K562 (cell line): ENCODE data around the gene ADPRHL1. TPM values are rescaled to one million over a fixed set of nuclear protein-coding genes. Genes with fewer than 3 reads are reported as not detected.

Source experiments
- ATAC-seq: fragments of 200-7000 bp; cut with Tn5 transposase; 3 replicates; pipeline ENCODE4 v1.9.1; 2020; ENCODE audit warnings: moderate library complexity
- BruUV-seq: library from RNA; stranded (reverse); fragments of 400-500 nt; replicated peaks from 2 replicates; lab custom pipeline; 2021; lab: Mats Ljungman, UMichigan
- CTCF ChIA-PET: fragments of 300-600 bp; formaldehyde crosslinking; extraction: SDS; loops from one replicate; lab custom pipeline; 2021; ENCODE audit warnings: low intra/inter-chr PET ratio; lab: Yijun Ruan, JAX
- POLR2A ChIA-PET: fragments of 300-600, 350-650 bp; sonication (Branson Sonifier 250); formaldehyde crosslinking; extraction: SDS; loops from one replicate; lab custom pipeline; 2021; ENCODE audit warnings: antibody characterized with exemption, inconsistent platforms; lab: Yijun Ruan, JAX
- DNase-seq, 4 experiments: peaks; one replicate each; pipeline versions ENCODE4 v3.0.0 to v3.0.0-alpha.2; 2011 to 2018; ENCODE audit warnings: low spot score in 3 of 4, mixed read lengths in 3 of 4; ENCODE audit errors: extremely low read depth in 1 of 4
- FAIRE-seq: peaks from 2 replicates; lab custom pipeline; 2011; peaks lifted over from hg19 to GRCh38; lab: Jason Lieb, UNC
- H2AFZ ChIP-seq: 2 replicates; pipeline ENCODE4 v1.6.0; 2011; ENCODE audit warnings: low read depth, low read length, control low read depth, inconsistent platforms
- H3K27ac ChIP-seq: fragments of 200-600 bp; 3 replicates; pipeline ENCODE4 v1.8.0; 2011; ENCODE audit warnings: low read depth, mild to moderate bottlenecking, control low read depth, inconsistent platforms, low read length, moderate library complexity, mixed read lengths; ENCODE audit errors: extremely low read depth
- H3K27me3 ChIP-seq, 2 experiments: fragments of 300-600 bp in 1 of 2; 2 replicates in 1 of 2; 3 replicates in 1 of 2; pipeline versions ENCODE4 v1.6.0 to v1.8.0; 2011; ENCODE audit warnings: inconsistent platforms in 2 of 2, low read length in 2 of 2, mild to moderate bottlenecking in 1 of 2, mixed read lengths in 1 of 2, moderate library complexity in 1 of 2; ENCODE audit not compliant: control insufficient read depth in 2 of 2, insufficient read depth in 2 of 2
- H3K36me3 ChIP-seq: fragments of 300-600 bp; 3 replicates; pipeline ENCODE4 v1.8.0; 2011; ENCODE audit warnings: mild to moderate bottlenecking, low read length, inconsistent platforms; ENCODE audit not compliant: control insufficient read depth, insufficient read depth
- H3K4me1 ChIP-seq, 2 experiments: fragments of 200-600 bp in 1 of 2; replicated peaks in 1 of 2; 2 replicates in 1 of 2; 3 replicates in 1 of 2; pipeline versions ENCODE4 v1.5.1 to v1.8.0; 2011; ENCODE audit warnings: inconsistent platforms in 2 of 2, low read length in 2 of 2, mild to moderate bottlenecking in 1 of 2, mixed read lengths in 1 of 2, moderate library complexity in 1 of 2; ENCODE audit not compliant: control insufficient read depth in 2 of 2, insufficient read depth in 2 of 2
- H3K4me2 ChIP-seq: 2 replicates; pipeline ENCODE4 v1.6.1; 2011; ENCODE audit warnings: low read length, control low read depth, inconsistent platforms, mixed read lengths; ENCODE audit not compliant: insufficient read depth
- H3K4me3 ChIP-seq: fragments of 200-600 bp; sonication (generic), shearing (Covaris generic); 2 replicates; pipeline ENCODE4 v1.5.1; 2016; ENCODE audit warnings: control low read depth, inconsistent platforms
- H3K79me2 ChIP-seq: fragments of 200-600 bp; 3 replicates; pipeline ENCODE4 v1.8.0; 2011; ENCODE audit warnings: low read length, inconsistent platforms; ENCODE audit not compliant: control insufficient read depth, insufficient read depth
- H3K9ac ChIP-seq, 2 experiments: 2 replicates each; pipeline versions ENCODE4 v1.6.0 to v1.6.1; 2011; ENCODE audit warnings: low read depth in 2 of 2, low read length in 2 of 2, control low read depth in 1 of 2, inconsistent platforms in 1 of 2, mild to moderate bottlenecking in 1 of 2, mixed read lengths in 1 of 2; ENCODE audit not compliant: insufficient read depth in 1 of 2
- H3K9me1 ChIP-seq: one replicate; pipeline ENCODE4 v1.6.0; 2011; ENCODE audit warnings: inconsistent platforms, mild to moderate bottlenecking, low read length, moderate library complexity; ENCODE audit not compliant: control insufficient read depth, insufficient read depth
- H3K9me3 ChIP-seq: replicated peaks from 2 replicates; pipeline ENCODE4 v1.5.1; 2011; ENCODE audit warnings: low read depth, low read length, inconsistent platforms; ENCODE audit not compliant: control insufficient read depth, insufficient read depth
- H4K20me1 ChIP-seq: replicated peaks from 2 replicates; pipeline ENCODE4 v1.6.1; 2011; ENCODE audit warnings: low read length, inconsistent platforms, mixed read lengths; ENCODE audit not compliant: control insufficient read depth, insufficient read depth
- BRD9 ChIP-seq: fragments of 450-650 bp; IDR thresholded peaks from 2 replicates; pipeline ENCODE4 v1.6.1; 2018; ENCODE audit warnings: low read depth; ENCODE audit not compliant: partially characterized antibody
- CBFB ChIP-seq: sonication (generic); formaldehyde crosslinking; IDR thresholded peaks from 2 replicates; pipeline ENCODE4 v1.4.0; 2020; ENCODE audit warnings: mild to moderate bottlenecking, missing genetic modification reagents
- NUFIP1 ChIP-seq: fragments of 450-650 bp; IDR thresholded peaks from 2 replicates; pipeline ENCODE4 v1.6.1; 2018; ENCODE audit not compliant: partially characterized antibody
- PTTG1 ChIP-seq: fragments of 450-650 bp; IDR thresholded peaks from 2 replicates; pipeline ENCODE4 v1.6.1; 2016; ENCODE audit warnings: low read depth, mild to moderate bottlenecking, missing genetic modification characterization, missing compliant biosample characterization
- TSC22D4 ChIP-seq: fragments of 450-650 bp; IDR thresholded peaks from 2 replicates; pipeline ENCODE4 v1.6.1; 2016; ENCODE audit warnings: missing genetic modification characterization, missing biosample characterization, control low read depth
- VEZF1 ChIP-seq: fragments of 200-800 bp; sonication (Bioruptor generic); IDR thresholded peaks from 2 replicates; pipeline ENCODE4 v1.6.1; 2017; ENCODE audit warnings: missing genetic modification characterization, missing compliant biosample characterization
- ZNF780A ChIP-seq: fragments of 250-450 bp; sonication (Bioruptor Pico); IDR thresholded peaks from 2 replicates; pipeline ENCODE4 v1.5.0; 2021; ENCODE audit warnings: mild to moderate bottlenecking
- WGBS: fragments of 100-300 bp; shearing (Covaris generic); methylation state at CpG from one replicate; pipeline ENCODE4 v1.1.6; 2016; ENCODE audit warnings: low coverage, mixed read lengths; ENCODE audit not compliant: insufficient coverage; ENCODE audit errors: missing lambda C conversion rate; 5-methylcytosine and 5-hydroxymethylcytosine counted together
- in situ Hi-C: fragments of 300-500 bp; cut with MboI; formaldehyde crosslinking; loops from 4 replicates; pipeline ENCODE4 v1.15.0; 2018; ENCODE audit warnings: inconsistent platforms, mixed read lengths
- intact Hi-C: fragments of 100-400 bp; cut with micrococcal nuclease; formaldehyde crosslinking; loops from 2 replicates; pipeline ENCODE4 v1.14.2; 2022
- polyA plus RNA-seq, 8 experiments: library from polyadenylated mRNA; depleted of rRNA in 4 of 8; stranded (reverse) in 5 of 8; unstranded in 3 of 8; fragments of >200 nt; fragmentation: Nextera tagmentation in 2 of 8; fragmentation: Illumina TruSeq in 1 of 8; extraction: Ambion mirVana in 2 of 8; extraction: Trizol in 1 of 8; gene quantifications; 2 replicates each; pipeline versions ENCODE4 v1.2.1 to v1.2.3, GENCODE V29; 2011 to 2014; ENCODE audit warnings: inconsistent platforms in 1 of 8, missing spikeins in 1 of 8
- total RNA-seq, 7 experiments: library from RNA; depleted of rRNA in 6 of 7; stranded (reverse); fragments of >200 nt in 6 of 7; fragmentation: Illumina TruSeq in 2 of 7; extraction: Trizol in 2 of 7; gene quantifications; 2 replicates each; pipeline versions ENCODE4 v1.2.1 to v1.2.3, GENCODE V29; 2011 to 2021; ENCODE audit warnings: low replicate concordance in 1 of 7
- TF ChIP-seq, protein P1 (sequence below): fragments of 450-650 bp; conservative IDR thresholded peaks from 2 replicates; pipeline ENCODE4 v1.6.1; 2016; ENCODE audit warnings: missing genetic modification characterization, low read depth, mild to moderate bottlenecking, control low read depth, missing compliant biosample characterization

Gene ADPRHL1
- total and polyA plus RNA-seq, 9 of the 15 experiments (the other 6 are each of a cell fraction or from before 2014, with no cell fraction given), result 0.06 to 0.76 (median 0.37) TPM; not detected in 1

GRCh38 chr13:113445791-113446487, 7.3 kb downstream of the ADPRHL1 start:
- Histone ChIP-seq H3K9ac (no peak overlapping the region), H3K27ac (no peak overlapping the region), H2AFZ (no peak overlapping the region), H3K36me3 (no peaks in the 10 kb centered on the region), H3K4me3 (no peak overlapping the region), H4K20me1 (no peaks in the 10 kb centered on the region), H3K4me1 (peaks cover 0 to 14% of the 10 kb centered on the region in 2 experiments; a peak in 3 of 5 replicates), H3K79me2 (peaks cover 6% of the 10 kb centered on the region; the same call in 2 of the 3 replicates), H3K4me2 (no peak overlapping the region), H3K27me3 (0 out of 5 replicates have a peak, but pooled peaks cover 0 to 7% of the 10 kb centered on the region in 2 experiments), H3K9me1 (no peaks in the 10 kb centered on the region), H3K9me3 (no peaks in the 10 kb centered on the region)
- WGBS, result 36% methylated on average over 4 of the region's 19 CpGs
- intact Hi-C loops, result loop anchor here (5.0 kb wide), 1 partner anchor 504 kb away; no protein-coding TSS in a partner anchor
- POLR2A ChIA-PET, result no interaction called here
- CTCF ChIA-PET, result no interaction called here
- ATAC-seq, result no peak
- FAIRE-seq, result no peak
- no TSS peak for BruUV-seq
- DNase-seq, result no peak
- TF ChIP-seq BRD9 (no peak), TSC22D4 (tag) (no peak), VEZF1 (CRISPR knock-in tag) (no peak), NUFIP1 (no peak), ZNF780A (CRISPR knock-in tag) (no peak), CBFB (no peak), PTTG1 (no peak)
- TF ChIP-seq, protein P1, sequence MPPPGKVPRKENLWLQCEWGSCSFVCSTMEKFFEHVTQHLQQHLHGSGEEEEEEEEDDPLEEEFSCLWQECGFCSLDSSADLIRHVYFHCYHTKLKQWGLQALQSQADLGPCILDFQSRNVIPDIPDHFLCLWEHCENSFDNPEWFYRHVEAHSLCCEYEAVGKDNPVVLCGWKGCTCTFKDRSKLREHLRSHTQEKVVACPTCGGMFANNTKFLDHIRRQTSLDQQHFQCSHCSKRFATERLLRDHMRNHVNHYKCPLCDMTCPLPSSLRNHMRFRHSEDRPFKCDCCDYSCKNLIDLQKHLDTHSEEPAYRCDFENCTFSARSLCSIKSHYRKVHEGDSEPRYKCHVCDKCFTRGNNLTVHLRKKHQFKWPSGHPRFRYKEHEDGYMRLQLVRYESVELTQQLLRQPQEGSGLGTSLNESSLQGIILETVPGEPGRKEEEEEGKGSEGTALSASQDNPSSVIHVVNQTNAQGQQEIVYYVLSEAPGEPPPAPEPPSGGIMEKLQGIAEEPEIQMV, result no peak
- in situ Hi-C loops, result no loop called here
